Suprapubic skin (tissue), 4 donors: ENCODE data around the gene CTBS. TPM values are rescaled to one million over a fixed set of nuclear protein-coding genes. Genes with fewer than 3 reads are reported as not detected.
"Not testable (repeated sequence)": the region's sequence is repeated elsewhere in the genome, so short reads cannot be mapped to it uniquely, and the experiment has no call there.

ENCODE experiments used
- DNase-seq, 2 donors: peaks; one replicate each; pipeline ENCODE4 v3.0.0-alpha.2; 2019; ENCODE audit warnings: low spot score in 2 of 2
- H3K27ac ChIP-seq: fragments of 200-600 bp; sonication (generic); one replicate; pipeline ENCODE4 v1.5.1; 2019
- H3K27me3 ChIP-seq: fragments of 200-600 bp; sonication (generic); one replicate; pipeline ENCODE4 v1.5.1; 2019
- H3K36me3 ChIP-seq: fragments of 200-600 bp; sonication (generic); one replicate; pipeline ENCODE4 v1.5.1; 2019
- H3K4me1 ChIP-seq: fragments of 200-600 bp; sonication (generic); one replicate; pipeline ENCODE4 v1.5.1; 2019
- H3K4me3 ChIP-seq: fragments of 200-600 bp; sonication (generic); one replicate; pipeline ENCODE4 v1.5.1; 2019; ENCODE audit warnings: mild to moderate bottlenecking
- H3K9me3 ChIP-seq: fragments of 200-600 bp; sonication (generic); one replicate; pipeline ENCODE4 v1.5.1; 2019
- EP300 ChIP-seq: sonication (generic); formaldehyde crosslinking; IDR thresholded peaks from one replicate; pipeline ENCODE4 v1.6.1; 2017; ENCODE audit warnings: antibody characterized with exemption
- POLR2A ChIP-seq, 2 donors: fragments of 450-650 bp; IDR thresholded peaks; one replicate each; pipeline ENCODE4 v1.6.1; 2017; ENCODE audit warnings: antibody characterized with exemption in 2 of 2, mild to moderate bottlenecking in 2 of 2, moderate library complexity in 2 of 2
- POLR2AphosphoS5 ChIP-seq, 3 donors: sonication (generic); formaldehyde crosslinking; IDR thresholded peaks; one replicate each; pipeline ENCODE4 v1.6.1; 2017; ENCODE audit warnings: antibody characterized with exemption in 3 of 3
- WGBS: methylation state at CpG from one replicate; pipeline ENCODE4 v1.1.5; 2018; 5-methylcytosine and 5-hydroxymethylcytosine counted together
- total RNA-seq, 4 donors: library from RNA; depleted of rRNA; stranded (reverse); fragments of >200 nt; gene quantifications; one replicate each; pipeline ENCODE4 v1.1.0, GENCODE V29; 2016
- TF ChIP-seq, protein P1 (sequence below), 2 donors: fragments of 200-600 bp in 1 of 2; fragments of 450-650 bp in 1 of 2; sonication (generic) in 1 of 2; IDR thresholded peaks; one replicate each; pipeline ENCODE4 v1.5.1; 2016 to 2019; ENCODE audit warnings: antibody characterized with exemption in 2 of 2, mild to moderate bottlenecking in 1 of 2, moderate library complexity in 1 of 2

Gene CTBS
- total RNA-seq, 4 donors from 2014 or later: 13.4 to 17.9 (median 15.3) TPM

DNA sequence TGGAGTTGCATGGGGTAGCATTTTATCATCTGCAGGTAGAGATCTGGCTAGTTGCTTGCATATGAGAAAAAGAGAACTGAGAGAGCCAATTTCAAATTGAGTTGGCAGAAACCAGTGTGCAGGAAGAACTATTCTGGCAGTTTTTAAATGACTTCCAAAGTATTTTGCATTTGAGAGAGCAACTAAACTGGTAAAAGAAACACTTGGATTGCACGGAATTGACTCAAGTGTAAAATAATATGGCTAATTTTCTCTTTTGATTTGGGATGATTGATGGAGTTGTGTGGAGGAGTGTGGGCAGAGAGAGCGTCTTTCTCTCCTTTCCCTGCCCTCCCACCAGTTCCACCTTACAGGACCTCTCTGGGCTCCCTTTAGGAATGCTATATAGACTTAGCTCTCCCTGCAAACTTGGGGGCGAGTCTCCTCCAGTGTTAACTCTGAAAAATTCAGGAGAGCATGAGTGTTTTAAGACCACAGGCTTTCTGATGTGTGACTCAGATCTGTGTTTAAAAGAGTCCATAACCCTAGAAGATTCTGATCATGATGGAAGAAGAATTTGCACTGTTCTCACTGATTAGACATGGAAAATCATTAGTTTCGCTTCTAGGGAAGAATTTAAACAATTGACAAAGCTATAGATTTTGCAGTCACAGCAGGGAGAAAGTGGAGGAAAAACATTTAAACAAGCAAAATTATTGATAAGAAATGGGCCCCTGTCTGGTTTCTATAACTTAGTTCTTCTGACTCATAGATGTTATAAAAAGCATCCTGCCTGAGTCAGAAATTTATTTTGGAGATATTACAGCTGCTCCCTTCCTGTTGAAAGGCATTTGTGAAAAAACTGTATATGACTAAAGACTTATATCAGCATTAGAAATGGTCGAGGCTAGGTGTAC is 24.9 kb upstream of the CTBS start:
- peaks cover 9% of the 10 kb centered on the region for H3K4me1 ChIP-seq
- no peak overlapping the region for H3K27ac ChIP-seq
- WGBS: 52% methylated on average over 5 of the region's 5 CpGs
- no peaks in the 10 kb centered on the region for H3K27me3 ChIP-seq
- TF ChIP-seq EP300: no peak
- DNase-seq: no peak
- no peak overlapping the region for H3K4me3 ChIP-seq
- H3K9me3 ChIP-seq: no peaks in the 10 kb centered on the region
- H3K36me3 ChIP-seq: no peaks in the 10 kb centered on the region

DNA sequence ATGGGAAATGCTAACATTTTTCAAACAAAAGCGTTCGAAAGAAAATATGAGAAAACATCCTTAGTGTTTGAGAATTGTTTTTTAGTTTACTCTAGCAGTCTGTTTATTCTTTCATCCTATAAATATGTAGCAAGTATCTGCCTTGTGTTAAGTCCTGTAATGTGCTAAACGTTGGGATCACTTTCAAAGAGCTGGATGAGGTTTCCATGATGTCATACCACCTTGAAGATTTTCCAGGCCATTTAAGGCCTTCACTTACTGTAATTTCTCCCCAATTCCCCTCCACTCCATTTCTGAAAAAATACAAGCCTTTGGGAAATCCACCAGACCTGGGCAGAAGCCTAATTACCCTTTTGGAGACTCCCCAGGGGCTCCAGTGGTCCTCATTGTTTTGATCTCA is 24.2 kb upstream of the CTBS start:
- Histone ChIP-seq H3K4me3 (no peak overlapping the region), H3K27ac (no peak overlapping the region), H3K36me3 (no peaks in the 10 kb centered on the region), H3K27me3 (no peaks in the 10 kb centered on the region), H3K4me1 (peaks cover 5% of the 10 kb centered on the region), H3K9me3 (no peaks in the 10 kb centered on the region)
- TF ChIP-seq, protein P1, sequence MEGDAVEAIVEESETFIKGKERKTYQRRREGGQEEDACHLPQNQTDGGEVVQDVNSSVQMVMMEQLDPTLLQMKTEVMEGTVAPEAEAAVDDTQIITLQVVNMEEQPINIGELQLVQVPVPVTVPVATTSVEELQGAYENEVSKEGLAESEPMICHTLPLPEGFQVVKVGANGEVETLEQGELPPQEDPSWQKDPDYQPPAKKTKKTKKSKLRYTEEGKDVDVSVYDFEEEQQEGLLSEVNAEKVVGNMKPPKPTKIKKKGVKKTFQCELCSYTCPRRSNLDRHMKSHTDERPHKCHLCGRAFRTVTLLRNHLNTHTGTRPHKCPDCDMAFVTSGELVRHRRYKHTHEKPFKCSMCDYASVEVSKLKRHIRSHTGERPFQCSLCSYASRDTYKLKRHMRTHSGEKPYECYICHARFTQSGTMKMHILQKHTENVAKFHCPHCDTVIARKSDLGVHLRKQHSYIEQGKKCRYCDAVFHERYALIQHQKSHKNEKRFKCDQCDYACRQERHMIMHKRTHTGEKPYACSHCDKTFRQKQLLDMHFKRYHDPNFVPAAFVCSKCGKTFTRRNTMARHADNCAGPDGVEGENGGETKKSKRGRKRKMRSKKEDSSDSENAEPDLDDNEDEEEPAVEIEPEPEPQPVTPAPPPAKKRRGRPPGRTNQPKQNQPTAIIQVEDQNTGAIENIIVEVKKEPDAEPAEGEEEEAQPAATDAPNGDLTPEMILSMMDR (IDR thresholded peaks at IDR 0.05): no peak
- no peak for TF ChIP-seq EP300
- TF ChIP-seq POLR2A (IDR thresholded peaks at IDR 0.05): no peak
- TF ChIP-seq POLR2AphosphoS5 (IDR thresholded peaks at IDR 0.05): no peak
- 67% methylated on average over 3 of the region's 3 CpGs for WGBS
- no peak for DNase-seq

DNA sequence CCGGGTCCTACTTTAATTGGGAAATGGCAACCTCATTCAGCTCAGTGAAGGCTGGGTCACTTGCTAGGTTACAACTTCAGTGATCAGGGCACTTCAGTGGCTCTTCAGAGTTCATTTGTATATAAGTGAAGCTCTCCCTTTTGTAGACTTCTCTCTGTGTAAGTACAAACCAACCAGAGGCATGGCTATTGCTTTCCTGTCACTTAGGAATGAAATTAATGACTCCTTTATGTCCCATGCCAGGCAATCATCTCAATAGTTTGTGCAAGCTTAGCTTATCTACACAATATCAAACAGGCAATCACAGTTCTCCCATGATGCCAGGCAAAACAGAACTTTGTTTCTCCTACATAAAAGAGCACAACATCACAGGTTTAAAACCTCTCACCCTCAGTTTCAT is 22.8 kb upstream of the CTBS start:
- Histone ChIP-seq H3K27me3 (no peaks in the 10 kb centered on the region), H3K4me1 (no peaks in the 10 kb centered on the region), H3K9me3 (no peaks in the 10 kb centered on the region), H3K27ac (no peak overlapping the region), H3K4me3 (no peak overlapping the region), H3K36me3 (no peaks in the 10 kb centered on the region)
- DNase-seq: no peak
- TF ChIP-seq, protein P1 (IDR thresholded peaks at IDR 0.05): no peak
- TF ChIP-seq POLR2AphosphoS5 (IDR thresholded peaks at IDR 0.05): no peak
- no peak for TF ChIP-seq POLR2A (IDR thresholded peaks at IDR 0.05)
- no peak for TF ChIP-seq EP300
- WGBS: 85% methylated on average over 1 of the region's 1 CpG

DNA sequence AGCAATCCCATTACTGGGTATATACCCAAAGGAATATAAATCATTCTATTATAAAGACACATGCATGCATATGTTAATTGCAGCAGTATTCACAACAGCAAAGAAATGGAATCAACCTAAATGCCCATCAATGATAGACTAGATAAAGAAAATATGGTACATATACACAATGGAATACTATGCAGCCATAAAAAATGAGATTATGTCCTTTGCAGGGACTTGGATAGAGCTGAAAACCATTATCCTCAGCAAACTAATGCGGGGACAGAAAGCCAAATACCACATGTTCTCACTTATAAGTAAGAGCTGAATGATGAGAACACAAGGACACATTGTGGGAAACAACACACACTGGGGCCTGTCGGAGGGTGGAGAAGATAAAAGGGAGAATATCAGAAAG is 20.7 kb upstream of the CTBS start:
- H3K4me3 ChIP-seq, DNase-seq, H3K27ac ChIP-seq, H3K36me3 ChIP-seq, H3K4me1 ChIP-seq, H3K27me3 ChIP-seq, H3K9me3 ChIP-seq: not testable (repeated sequence)
- 82% methylated on average over 2 of the region's 2 CpGs for WGBS

DNA sequence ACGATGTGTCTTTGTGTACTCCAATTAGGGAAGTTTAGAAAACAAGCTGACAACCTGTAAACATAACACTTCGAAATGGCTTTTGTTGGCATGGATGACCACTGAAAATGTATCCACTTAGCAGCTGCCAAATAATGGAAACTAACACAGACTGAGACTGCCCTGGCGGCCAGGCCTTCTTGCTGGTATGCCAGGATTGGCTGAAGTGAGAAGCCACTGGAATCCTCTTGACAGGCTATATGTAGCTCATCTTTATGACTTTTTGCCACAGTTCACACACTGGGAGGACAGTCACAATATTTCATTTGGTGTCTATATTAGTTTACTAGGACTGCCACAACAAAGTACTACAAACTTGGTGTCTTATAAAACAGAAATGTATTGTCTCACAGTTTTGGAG is 12.9 kb upstream of the CTBS start:
- TF ChIP-seq POLR2A (IDR thresholded peaks at IDR 0.05): no peak
- TF ChIP-seq EP300: no peak
- no peak for TF ChIP-seq POLR2AphosphoS5 (IDR thresholded peaks at IDR 0.05)
- TF ChIP-seq, protein P1 (IDR thresholded peaks at IDR 0.05): no peak
- Histone ChIP-seq H3K27ac (no peak overlapping the region), H3K36me3 (no peaks in the 10 kb centered on the region), H3K9me3 (no peaks in the 10 kb centered on the region), H3K4me3 (no peak overlapping the region), H3K27me3 (no peaks in the 10 kb centered on the region), H3K4me1 (no peaks in the 10 kb centered on the region)
- no peak for DNase-seq
- WGBS: 94% methylated on average over 3 of the region's 3 CpGs

DNA sequence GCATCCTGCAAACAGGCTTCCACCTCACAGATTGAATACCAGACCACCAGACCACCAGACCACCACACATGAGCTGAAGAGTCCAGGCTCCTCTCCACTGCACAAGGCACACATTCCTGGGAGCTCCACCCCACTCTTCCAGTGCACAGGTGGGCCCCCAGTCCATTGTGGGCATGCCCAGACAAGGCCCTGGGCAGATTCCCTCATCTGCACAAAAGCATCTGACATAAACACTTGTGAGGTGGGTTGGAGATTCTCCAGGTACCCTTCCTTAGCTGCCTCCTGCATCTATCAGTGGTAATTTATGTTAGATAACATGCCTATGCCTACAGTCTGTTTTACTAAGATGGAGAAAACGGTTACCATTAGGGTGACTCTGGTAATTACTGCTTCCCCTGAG is 11.6 kb upstream of the CTBS start:
- Histone ChIP-seq H3K4me1 (no peaks in the 10 kb centered on the region), H3K9me3 (no peaks in the 10 kb centered on the region), H3K27me3 (no peaks in the 10 kb centered on the region), H3K4me3 (no peak overlapping the region), H3K27ac (no peak overlapping the region), H3K36me3 (no peaks in the 10 kb centered on the region)
- 71% methylated on average over 1 of the region's 1 CpG for WGBS
- no peak for DNase-seq
- TF ChIP-seq EP300: no peak
- TF ChIP-seq POLR2AphosphoS5 (IDR thresholded peaks at IDR 0.05): no peak
- TF ChIP-seq, protein P1 (IDR thresholded peaks at IDR 0.05): no peak
- TF ChIP-seq POLR2A (IDR thresholded peaks at IDR 0.05): no peak
